GDM1 (cell line): Measurements from ENCODE around the gene BAHCC1.
A peak's percentile ranks its signal among the peaks of the same experiment; 100 is the strongest.

Source experiments
- DNase-seq: peaks from one replicate; lab custom pipeline; 2025; lab: John Stamatoyannopoulos, UW

The BAHCC1 gene

GRCh38 chr17:81514739-81515529, 119.7 kb downstream of the BAHCC1 start:
- DNase-seq, result peak; percentile 69

GRCh38 chr17:81515530-81516041, 120.3 kb downstream of the BAHCC1 start:
- DNase-seq, result no peak
